Calu3 (cell line): ENCODE results near the gene FAM53C. TPM values are rescaled to one million over a fixed set of nuclear protein-coding genes. Genes with fewer than 3 reads are reported as not detected.

Experiments used
- BruUV-seq: library from RNA; stranded (reverse); fragments of 400-500 nt; replicated peaks from 2 replicates; lab custom pipeline; 2021; lab: Mats Ljungman, UMichigan
- CTCF ChIA-PET: fragments of 300-600 bp; sonication (Branson Sonifier 250); formaldehyde crosslinking; loops from one replicate; lab custom pipeline; 2022; ENCODE audit warnings: antibody characterized with exemption; lab: Charles Lee
- DNase-seq: peaks from one replicate; pipeline ENCODE4 v3.0.0; 2022
- H3K27ac Mint-ChIP-seq: one replicate; pipeline ENCODE4 v1.8.0; 2022; ENCODE audit warnings: mixed read lengths; ENCODE audit not compliant: unreplicated experiment
- H3K27me3 Mint-ChIP-seq: one replicate; pipeline ENCODE4 v1.8.0; 2022; ENCODE audit warnings: mixed read lengths; ENCODE audit not compliant: unreplicated experiment
- H3K36me3 Mint-ChIP-seq: one replicate; pipeline ENCODE4 v1.8.0; 2022; ENCODE audit warnings: mild to moderate bottlenecking, moderate library complexity, mixed read lengths; ENCODE audit not compliant: insufficient read depth, unreplicated experiment
- H3K4me1 Mint-ChIP-seq: one replicate; pipeline ENCODE4 v1.8.0; 2022; ENCODE audit warnings: mild to moderate bottlenecking, low read depth, mixed read lengths; ENCODE audit not compliant: unreplicated experiment
- H3K4me3 Mint-ChIP-seq: one replicate; pipeline ENCODE4 v1.8.0; 2022; ENCODE audit warnings: mild to moderate bottlenecking, low read depth, moderate library complexity, mixed read lengths; ENCODE audit not compliant: unreplicated experiment
- H3K9me3 Mint-ChIP-seq: one replicate; pipeline ENCODE4 v1.8.0; 2022; ENCODE audit warnings: low read depth, mixed read lengths; ENCODE audit not compliant: unreplicated experiment
- intact Hi-C: fragments of 100-400 bp; cut with micrococcal nuclease; formaldehyde crosslinking; loops from one replicate; pipeline ENCODE4 v1.10.0; 2022; ENCODE audit not compliant: unreplicated experiment
- total RNA-seq: library from RNA; stranded (reverse); gene quantifications from 2 replicates; pipeline ENCODE4 v1.2.3, GENCODE V29; 2022
- TF ChIP-seq, protein P1 (sequence below): fragments of 200-600 bp; IDR thresholded peaks from one replicate; pipeline ENCODE4 v1.8.0; 2022; ENCODE audit warnings: antibody characterized with exemption; ENCODE audit not compliant: unreplicated experiment

FAM53C gene
- total RNA-seq, 1 experiment from 2014 or later: 36.1 TPM

DNA sequence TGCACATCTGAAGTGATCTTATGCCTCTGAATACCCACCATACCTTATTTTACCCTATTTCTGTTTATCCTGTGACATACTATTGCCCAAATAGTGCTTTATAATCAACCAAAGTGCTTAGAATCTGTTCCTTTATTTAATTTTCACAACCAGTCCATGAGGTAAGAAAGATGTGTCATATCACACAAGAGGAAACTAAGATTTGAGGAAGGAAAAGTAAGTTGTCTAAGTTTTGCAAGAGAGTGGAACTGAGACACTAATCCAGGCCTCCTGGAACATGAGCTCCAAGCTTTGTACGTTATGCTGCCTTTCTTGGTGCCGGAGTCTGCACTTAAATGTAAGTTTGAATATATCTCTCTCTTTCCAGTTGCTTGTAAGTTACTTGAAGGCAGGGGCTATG lies 31.6 kb downstream of the FAM53C start:
- TF ChIP-seq, protein P1, sequence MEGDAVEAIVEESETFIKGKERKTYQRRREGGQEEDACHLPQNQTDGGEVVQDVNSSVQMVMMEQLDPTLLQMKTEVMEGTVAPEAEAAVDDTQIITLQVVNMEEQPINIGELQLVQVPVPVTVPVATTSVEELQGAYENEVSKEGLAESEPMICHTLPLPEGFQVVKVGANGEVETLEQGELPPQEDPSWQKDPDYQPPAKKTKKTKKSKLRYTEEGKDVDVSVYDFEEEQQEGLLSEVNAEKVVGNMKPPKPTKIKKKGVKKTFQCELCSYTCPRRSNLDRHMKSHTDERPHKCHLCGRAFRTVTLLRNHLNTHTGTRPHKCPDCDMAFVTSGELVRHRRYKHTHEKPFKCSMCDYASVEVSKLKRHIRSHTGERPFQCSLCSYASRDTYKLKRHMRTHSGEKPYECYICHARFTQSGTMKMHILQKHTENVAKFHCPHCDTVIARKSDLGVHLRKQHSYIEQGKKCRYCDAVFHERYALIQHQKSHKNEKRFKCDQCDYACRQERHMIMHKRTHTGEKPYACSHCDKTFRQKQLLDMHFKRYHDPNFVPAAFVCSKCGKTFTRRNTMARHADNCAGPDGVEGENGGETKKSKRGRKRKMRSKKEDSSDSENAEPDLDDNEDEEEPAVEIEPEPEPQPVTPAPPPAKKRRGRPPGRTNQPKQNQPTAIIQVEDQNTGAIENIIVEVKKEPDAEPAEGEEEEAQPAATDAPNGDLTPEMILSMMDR: no peak
- Mint-ChIP-seq H3K36me3 (peaks cover 3% of the 10 kb centered on the region), H3K4me3 (no peak overlapping the region), H3K27me3 (no peaks in the 10 kb centered on the region), H3K27ac (no peak overlapping the region), H3K4me1 (no peaks in the 10 kb centered on the region), H3K9me3 (no peaks in the 10 kb centered on the region)
- no peak for DNase-seq
- no TSS peak for BruUV-seq
- CTCF ChIA-PET: interaction anchor here (2.3 kb wide), 1 partner anchor 17 kb away, joined by 11 read pairs; the partner anchor contains the start of gene KDM3B
- intact Hi-C loops: no loop called here

DNA sequence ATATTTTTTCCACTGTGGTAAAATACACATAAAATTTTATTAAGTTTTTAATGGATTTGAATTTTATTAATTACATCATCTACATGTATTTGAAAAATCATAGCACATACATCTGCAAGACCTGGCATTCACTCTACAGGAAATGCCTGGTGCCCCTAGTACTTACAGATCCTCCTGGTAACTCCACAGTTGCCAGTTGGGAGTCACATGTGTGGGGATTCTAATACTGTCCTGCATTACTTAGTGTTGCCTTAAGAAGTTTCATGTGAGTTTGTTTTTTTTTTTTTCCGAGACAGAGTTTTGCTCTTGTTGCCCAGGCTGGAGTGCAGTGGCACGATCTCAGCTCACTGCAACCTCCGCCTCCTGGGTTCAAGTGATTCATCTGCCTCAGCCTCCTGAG lies 32.5 kb downstream of the FAM53C start:
- Mint-ChIP-seq H3K9me3 (no peaks in the 10 kb centered on the region), H3K27ac (no peak overlapping the region), H3K4me1 (no peaks in the 10 kb centered on the region), H3K27me3 (no peaks in the 10 kb centered on the region), H3K4me3 (no peak overlapping the region), H3K36me3 (peaks cover 12% of the 10 kb centered on the region)
- TF ChIP-seq, protein P1: no peak
- no peak for DNase-seq
- CTCF ChIA-PET: interaction anchor here (2.3 kb wide), 1 partner anchor 18 kb away, joined by 11 read pairs; the partner anchor contains the start of gene KDM3B
- BruUV-seq: no TSS peak
- intact Hi-C loops: no loop called here

DNA sequence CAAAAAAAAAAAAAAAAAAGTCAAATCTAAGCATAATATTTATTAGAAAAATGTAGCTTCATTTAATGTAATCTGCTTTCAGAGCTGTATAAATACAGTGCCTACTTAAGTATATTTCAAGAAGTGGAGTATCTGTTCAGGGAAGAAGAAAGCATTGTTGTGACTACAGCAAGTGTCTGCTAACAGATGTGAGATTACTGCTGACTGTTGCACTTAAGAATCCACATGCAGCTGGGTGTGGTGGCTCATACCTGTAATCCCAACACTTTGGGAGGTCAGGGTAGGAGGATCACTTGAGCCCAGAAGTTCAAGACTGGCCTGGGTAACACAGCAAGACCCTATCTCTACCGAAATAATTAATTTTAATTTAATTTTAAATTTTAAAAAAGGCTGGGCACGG lies 33.4 kb downstream of the FAM53C start:
- no peaks in the 10 kb centered on the region for H3K4me1 Mint-ChIP-seq
- intact Hi-C loops: no loop called here
- peaks cover 13% of the 10 kb centered on the region for H3K36me3 Mint-ChIP-seq
- no TSS peak for BruUV-seq
- DNase-seq: no peak
- TF ChIP-seq, protein P1: no peak
- no peaks in the 10 kb centered on the region for H3K9me3 Mint-ChIP-seq
- no peak overlapping the region for H3K4me3 Mint-ChIP-seq
- H3K27me3 Mint-ChIP-seq: no peaks in the 10 kb centered on the region
- CTCF ChIA-PET: interaction anchor here (2.3 kb wide), 1 partner anchor 19 kb away, joined by 11 read pairs; the partner anchor contains the start of gene KDM3B
- no peak overlapping the region for H3K27ac Mint-ChIP-seq

DNA sequence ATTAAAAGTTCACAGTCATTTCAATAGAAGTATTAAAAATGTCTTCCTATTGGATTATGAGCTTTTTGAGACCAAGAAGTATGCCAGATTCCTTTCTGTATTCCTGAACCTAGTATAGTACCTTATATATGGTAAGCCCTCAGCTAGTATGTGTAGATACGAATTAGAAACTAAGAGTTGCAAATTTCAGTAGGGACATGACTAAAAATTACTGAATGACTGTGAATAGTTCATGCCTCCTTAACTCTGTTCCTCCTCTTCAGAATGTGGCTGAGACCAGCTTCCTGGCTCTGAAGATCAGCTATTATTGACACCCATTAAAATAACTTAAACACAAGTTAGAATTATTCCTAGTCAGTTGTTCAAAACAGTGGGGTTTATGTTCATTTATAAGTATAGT lies 34.2 kb downstream of the FAM53C start:
- peaks cover 17% of the 10 kb centered on the region for H3K36me3 Mint-ChIP-seq
- no peaks in the 10 kb centered on the region for H3K4me1 Mint-ChIP-seq
- H3K27me3 Mint-ChIP-seq: no peaks in the 10 kb centered on the region
- BruUV-seq: no TSS peak
- no peak overlapping the region for H3K4me3 Mint-ChIP-seq
- H3K9me3 Mint-ChIP-seq: no peaks in the 10 kb centered on the region
- CTCF ChIA-PET: no interaction called here
- TF ChIP-seq, protein P1: no peak
- no peak for DNase-seq
- H3K27ac Mint-ChIP-seq: no peak overlapping the region
- intact Hi-C loops: no loop called here
